ENCODE data around the gene RAPGEFL1.

DNA sequence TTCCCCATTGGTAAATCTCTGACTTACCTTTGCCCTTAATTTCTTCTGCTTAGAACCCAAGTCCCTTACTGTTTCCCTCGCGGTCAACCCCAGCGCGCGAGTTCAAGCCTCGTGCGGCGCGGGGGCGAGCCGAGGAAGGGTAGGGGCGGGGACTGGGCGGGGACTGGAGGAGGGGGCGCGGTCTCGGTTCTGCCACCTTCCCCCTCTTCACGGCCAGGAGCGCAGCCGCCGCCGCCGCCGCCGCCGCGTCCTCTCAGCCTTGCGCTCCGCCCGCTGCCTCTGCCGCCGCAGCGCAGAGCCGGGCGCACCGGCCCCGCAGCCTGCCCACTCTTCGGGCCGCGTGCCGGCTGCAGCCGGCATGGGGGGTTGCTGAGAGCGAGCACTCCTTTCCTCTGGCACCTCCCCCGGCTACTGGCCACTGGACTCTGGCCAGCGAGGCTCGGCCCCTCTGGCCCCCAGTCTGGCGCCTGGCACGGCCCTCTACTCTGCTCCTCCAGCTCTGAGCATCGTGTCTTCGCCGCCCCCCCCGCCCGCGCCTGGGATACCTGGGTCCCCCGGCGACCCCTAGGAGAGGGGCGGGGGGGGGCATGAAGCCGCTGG lies at the start of gene RAPGEFL1:
- TF ChIP-seq, protein P1, sequence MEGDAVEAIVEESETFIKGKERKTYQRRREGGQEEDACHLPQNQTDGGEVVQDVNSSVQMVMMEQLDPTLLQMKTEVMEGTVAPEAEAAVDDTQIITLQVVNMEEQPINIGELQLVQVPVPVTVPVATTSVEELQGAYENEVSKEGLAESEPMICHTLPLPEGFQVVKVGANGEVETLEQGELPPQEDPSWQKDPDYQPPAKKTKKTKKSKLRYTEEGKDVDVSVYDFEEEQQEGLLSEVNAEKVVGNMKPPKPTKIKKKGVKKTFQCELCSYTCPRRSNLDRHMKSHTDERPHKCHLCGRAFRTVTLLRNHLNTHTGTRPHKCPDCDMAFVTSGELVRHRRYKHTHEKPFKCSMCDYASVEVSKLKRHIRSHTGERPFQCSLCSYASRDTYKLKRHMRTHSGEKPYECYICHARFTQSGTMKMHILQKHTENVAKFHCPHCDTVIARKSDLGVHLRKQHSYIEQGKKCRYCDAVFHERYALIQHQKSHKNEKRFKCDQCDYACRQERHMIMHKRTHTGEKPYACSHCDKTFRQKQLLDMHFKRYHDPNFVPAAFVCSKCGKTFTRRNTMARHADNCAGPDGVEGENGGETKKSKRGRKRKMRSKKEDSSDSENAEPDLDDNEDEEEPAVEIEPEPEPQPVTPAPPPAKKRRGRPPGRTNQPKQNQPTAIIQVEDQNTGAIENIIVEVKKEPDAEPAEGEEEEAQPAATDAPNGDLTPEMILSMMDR (IDR thresholded peaks at IDR 0.05): no peak
- TF ChIP-seq POLR2A (IDR thresholded peaks at IDR 0.05): no peak
- no peak for TF ChIP-seq POLR2AphosphoS5 (IDR thresholded peaks at IDR 0.05)
